Stimulated activated CD4-positive, alpha-beta T cell treated with anti-CD3 and anti-CD28 coated beads, Interleukin-2, amount 100 ng/mL, for 24 hours (primary cell): ENCODE measurements around the gene ABTB1.

ENCODE experiments used
- DNase-seq, 2 donors: peaks; one replicate each; pipeline ENCODE4 v3.0.0-alpha.2; 2020

Gene ABTB1

GRCh38 chr3:127672429-127673190 is at the start of gene ABTB1:
TSS of gene ABTB1 (plus strand) at chr3:127672952. CDS start at chr3:127673026, 74 bp downstream.
- peak; percentile 87 to 89 for DNase-seq

GRCh38 chr3:127624063-127624462 is 48.7 kb upstream of the ABTB1 start:
- no peak for DNase-seq

GRCh38 chr3:127625821-127626220 is 46.9 kb upstream of the ABTB1 start:
- DNase-seq: no peak

- no peak for DNase-seq
Measured at GRCh38 chr3:127628426-127628787, 44.3 kb upstream of the ABTB1 start.

- peak; percentile 35 to 46 for DNase-seq
Measured at GRCh38 chr3:127628788-127629466, 43.8 kb upstream of the ABTB1 start, which contains the start of gene PODXL2. TSS of gene PODXL2 (plus strand) at chr3:127629185. CDS start at chr3:127629220, 35 bp downstream.

GRCh38 chr3:127629467-127630403 is 43.0 kb upstream of the ABTB1 start:
- DNase-seq: peak; percentile 43 to 50

- DNase-seq: no peak
Measured at GRCh38 chr3:127630811-127631714, 41.7 kb upstream of the ABTB1 start.

GRCh38 chr3:127632035-127632820 is 40.5 kb upstream of the ABTB1 start:
- DNase-seq: no peak

- no peak for DNase-seq
Measured at GRCh38 chr3:127634653-127635052, 38.1 kb upstream of the ABTB1 start.

GRCh38 chr3:127637546-127637945 is 35.2 kb upstream of the ABTB1 start:
- no peak for DNase-seq

GRCh38 chr3:127637971-127638370 is 34.8 kb upstream of the ABTB1 start:
- DNase-seq: no peak

- no peak for DNase-seq
Measured at GRCh38 chr3:127639173-127640041, 33.3 kb upstream of the ABTB1 start.

GRCh38 chr3:127640042-127640355 is 32.8 kb upstream of the ABTB1 start:
- no peak for DNase-seq

GRCh38 chr3:127644641-127645370 is 27.9 kb upstream of the ABTB1 start:
- DNase-seq: no peak

- DNase-seq: no peak
Measured at GRCh38 chr3:127645371-127646015, 27.3 kb upstream of the ABTB1 start.

GRCh38 chr3:127646501-127647046 is 26.2 kb upstream of the ABTB1 start:
- no peak for DNase-seq

- DNase-seq: no peak
Measured at GRCh38 chr3:127647166-127647844, 25.4 kb upstream of the ABTB1 start.

- no peak for DNase-seq
Measured at GRCh38 chr3:127647845-127648204, 24.9 kb upstream of the ABTB1 start.
